Nephron (organoid): ENCODE data around the gene KIAA0319L.

Experiments
- H3K27ac Mint-ChIP-seq, 3 experiments: 2 replicates each; pipeline ENCODE4 v1.8.0; 2020; ENCODE audit warnings: mixed read lengths in 3 of 3, mild to moderate bottlenecking in 2 of 3, moderate library complexity in 1 of 3
- H3K27me3 Mint-ChIP-seq: 2 replicates; pipeline ENCODE4 v1.8.0; 2021; ENCODE audit warnings: low read depth, mild to moderate bottlenecking, moderate library complexity, mixed read lengths
- H3K36me3 Mint-ChIP-seq: 2 replicates; pipeline ENCODE4 v1.8.0; 2020; ENCODE audit warnings: low read depth, mixed read lengths
- H3K4me1 Mint-ChIP-seq: 2 replicates; pipeline ENCODE4 v1.8.0; 2020; ENCODE audit warnings: mixed read lengths
- H3K4me3 Mint-ChIP-seq, 3 experiments: 2 replicates each; pipeline ENCODE4 v1.8.0; 2020; ENCODE audit warnings: mild to moderate bottlenecking in 3 of 3, mixed read lengths in 3 of 3, moderate library complexity in 2 of 3
- H3K9me3 Mint-ChIP-seq: 2 replicates; pipeline ENCODE4 v1.8.0; 2020; ENCODE audit warnings: mixed read lengths
- CTCF ChIP-seq, 3 experiments: fragments of 200-600 bp; sonication (generic); IDR thresholded peaks; one replicate each; pipeline ENCODE4 v1.5.0; 2021; ENCODE audit warnings: antibody characterized with exemption in 3 of 3; ENCODE audit not compliant: unreplicated experiment in 3 of 3

KIAA0319L gene

GRCh38 chr1:35599411-35599810 lies 42.2 kb upstream of the KIAA0319L start:
- Mint-ChIP-seq H3K4me3 (no peak overlapping the region), H3K27ac (no peak overlapping the region), H3K36me3 (peaks cover 33% of the 10 kb centered on the region)

GRCh38 chr1:35598895-35599294 lies 41.7 kb upstream of the KIAA0319L start:
- Mint-ChIP-seq H3K4me1 (no peaks in the 10 kb centered on the region), H3K36me3 (peaks cover 28% of the 10 kb centered on the region), H3K4me3 (no peak overlapping the region), H3K27me3 (no peaks in the 10 kb centered on the region), H3K9me3 (no peaks in the 10 kb centered on the region), H3K27ac (no peak overlapping the region)
- TF ChIP-seq CTCF (IDR thresholded peaks at IDR 0.05; ENCODE audit: unreplicated experiment in 3 of 3): no peak

More at GRCh38 chr1:35599411-35599810, 42.2 kb upstream of the KIAA0319L start:
- H3K4me1 Mint-ChIP-seq: no peaks in the 10 kb centered on the region
- no peak for TF ChIP-seq CTCF (IDR thresholded peaks at IDR 0.05; ENCODE audit: unreplicated experiment in 3 of 3)
- H3K9me3 Mint-ChIP-seq: no peaks in the 10 kb centered on the region
- H3K27me3 Mint-ChIP-seq: no peaks in the 10 kb centered on the region

GRCh38 chr1:35597870-35598269 lies 40.7 kb upstream of the KIAA0319L start:
- no peak for TF ChIP-seq CTCF (IDR thresholded peaks at IDR 0.05; ENCODE audit: unreplicated experiment in 3 of 3)
- no peaks in the 10 kb centered on the region for H3K27me3 Mint-ChIP-seq
- H3K27ac Mint-ChIP-seq: no peak overlapping the region
- no peak overlapping the region for H3K4me3 Mint-ChIP-seq
- H3K9me3 Mint-ChIP-seq: no peaks in the 10 kb centered on the region
- peaks cover 19% of the 10 kb centered on the region for H3K36me3 Mint-ChIP-seq
- no peaks in the 10 kb centered on the region for H3K4me1 Mint-ChIP-seq

GRCh38 chr1:35595684-35596083 lies 38.5 kb upstream of the KIAA0319L start:
- Mint-ChIP-seq H3K36me3 (peaks cover 9% of the 10 kb centered on the region), H3K4me1 (no peaks in the 10 kb centered on the region), H3K4me3 (no peak overlapping the region), H3K27ac (no peak overlapping the region), H3K9me3 (no peaks in the 10 kb centered on the region), H3K27me3 (no peaks in the 10 kb centered on the region)
- TF ChIP-seq CTCF (IDR thresholded peaks at IDR 0.05; ENCODE audit: unreplicated experiment in 3 of 3): no peak

GRCh38 chr1:35594005-35594760 lies 37.0 kb upstream of the KIAA0319L start:
- Mint-ChIP-seq H3K36me3 (peaks cover under 1% of the 10 kb centered on the region), H3K4me1 (no peaks in the 10 kb centered on the region), H3K4me3 (no peak overlapping the region), H3K27me3 (no peaks in the 10 kb centered on the region), H3K27ac (no peak overlapping the region), H3K9me3 (no peaks in the 10 kb centered on the region)
- TF ChIP-seq CTCF (IDR thresholded peaks at IDR 0.05; ENCODE audit: unreplicated experiment in 3 of 3): no peak
